Left ventricle myocardium inferior (tissue), 1 donor: ENCODE data around the gene SIPA1L2. TPM values are rescaled to one million over a fixed set of nuclear protein-coding genes. Genes with fewer than 3 reads are reported as not detected.
"Not testable (repeated sequence)": the region's sequence is repeated elsewhere in the genome, so short reads cannot be mapped to it uniquely, and the experiment has no call there.

ENCODE experiments used
- DNase-seq: peaks from one replicate; pipeline ENCODE4 v3.0.0-alpha.2; 2020
- H3K27ac ChIP-seq: fragments of 200-600 bp; replicated peaks from 2 replicates; pipeline ENCODE4 v1.8.0; 2021
- H3K27me3 ChIP-seq: fragments of 200-600 bp; 2 replicates; pipeline ENCODE4 v1.8.0; 2021; ENCODE audit warnings: low read depth
- H3K36me3 ChIP-seq: fragments of 200-600 bp; 2 replicates; pipeline ENCODE4 v1.8.0; 2021
- H3K4me1 ChIP-seq: fragments of 200-600 bp; 2 replicates; pipeline ENCODE4 v1.8.0; 2021
- H3K4me3 ChIP-seq: fragments of 200-600 bp; 2 replicates; pipeline ENCODE4 v1.8.0; 2021; ENCODE audit warnings: mild to moderate bottlenecking, moderate library complexity
- H3K9me3 ChIP-seq: fragments of 200-600 bp; replicated peaks from 2 replicates; pipeline ENCODE4 v1.8.0; 2021
- intact Hi-C: fragments of 100-400 bp; cut with micrococcal nuclease; formaldehyde crosslinking; loops from one replicate; pipeline ENCODE4 v1.11.0; 2022
- total RNA-seq: library from RNA; stranded (reverse); fragmentation: NEBNext Ultra II Directional; extraction: Animal tissue kit (Norgen Biotek cat#: 25700); gene quantifications from one replicate; pipeline ENCODE4 v1.2.1, GENCODE V29; 2021
- TF ChIP-seq, protein P1 (sequence below): fragments of 200-600 bp; IDR thresholded peaks from 2 replicates; pipeline ENCODE4 v1.8.0; 2021; ENCODE audit warnings: antibody characterized with exemption, mild to moderate bottlenecking, borderline replicate concordance
- donor health status: DM: no; HTN: yes; CAD: no; lungs with severe emphysema.

Gene SIPA1L2
- total RNA-seq, 1 donor from 2014 or later = 127 TPM

DNA sequence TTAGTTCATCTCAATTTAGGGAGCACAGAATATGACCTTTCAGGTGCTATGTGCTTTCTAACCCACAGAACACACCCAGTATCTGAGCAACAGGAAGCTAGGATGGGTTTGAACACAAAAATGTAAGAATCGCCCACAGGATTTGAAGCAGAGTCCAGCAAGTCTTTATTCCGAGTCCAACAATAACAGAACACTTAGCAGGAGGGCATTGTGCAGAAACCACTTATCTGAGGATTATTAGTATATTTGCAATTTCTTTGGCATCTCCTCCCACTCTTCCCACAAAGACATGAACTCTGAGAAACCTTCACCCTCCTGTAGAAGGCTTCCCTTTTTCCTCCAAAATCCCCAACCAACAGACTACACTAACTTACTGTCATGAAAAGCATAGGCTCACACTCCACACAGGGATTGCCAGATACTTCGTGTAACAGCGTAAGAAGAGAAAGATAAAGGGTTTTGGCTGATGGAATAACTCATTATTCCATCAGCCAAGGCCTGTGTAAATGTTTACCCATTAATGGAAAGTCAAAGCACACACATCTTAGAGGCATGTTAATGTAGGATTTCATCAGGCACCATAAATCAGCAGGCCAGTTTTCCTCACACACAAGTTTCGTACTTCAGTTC, 16.1 kb downstream of the SIPA1L2 start:
- Histone ChIP-seq H3K27ac (no peak overlapping the region), H3K36me3 (no peaks in the 10 kb centered on the region), H3K27me3 (no peaks in the 10 kb centered on the region), H3K4me1 (peaks cover 87% of the 10 kb centered on the region), H3K4me3 (no peak overlapping the region), H3K9me3 (no peaks in the 10 kb centered on the region)
- intact Hi-C loops = no loop called here
- TF ChIP-seq, protein P1, sequence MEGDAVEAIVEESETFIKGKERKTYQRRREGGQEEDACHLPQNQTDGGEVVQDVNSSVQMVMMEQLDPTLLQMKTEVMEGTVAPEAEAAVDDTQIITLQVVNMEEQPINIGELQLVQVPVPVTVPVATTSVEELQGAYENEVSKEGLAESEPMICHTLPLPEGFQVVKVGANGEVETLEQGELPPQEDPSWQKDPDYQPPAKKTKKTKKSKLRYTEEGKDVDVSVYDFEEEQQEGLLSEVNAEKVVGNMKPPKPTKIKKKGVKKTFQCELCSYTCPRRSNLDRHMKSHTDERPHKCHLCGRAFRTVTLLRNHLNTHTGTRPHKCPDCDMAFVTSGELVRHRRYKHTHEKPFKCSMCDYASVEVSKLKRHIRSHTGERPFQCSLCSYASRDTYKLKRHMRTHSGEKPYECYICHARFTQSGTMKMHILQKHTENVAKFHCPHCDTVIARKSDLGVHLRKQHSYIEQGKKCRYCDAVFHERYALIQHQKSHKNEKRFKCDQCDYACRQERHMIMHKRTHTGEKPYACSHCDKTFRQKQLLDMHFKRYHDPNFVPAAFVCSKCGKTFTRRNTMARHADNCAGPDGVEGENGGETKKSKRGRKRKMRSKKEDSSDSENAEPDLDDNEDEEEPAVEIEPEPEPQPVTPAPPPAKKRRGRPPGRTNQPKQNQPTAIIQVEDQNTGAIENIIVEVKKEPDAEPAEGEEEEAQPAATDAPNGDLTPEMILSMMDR = no peak
- no peak for DNase-seq

DNA sequence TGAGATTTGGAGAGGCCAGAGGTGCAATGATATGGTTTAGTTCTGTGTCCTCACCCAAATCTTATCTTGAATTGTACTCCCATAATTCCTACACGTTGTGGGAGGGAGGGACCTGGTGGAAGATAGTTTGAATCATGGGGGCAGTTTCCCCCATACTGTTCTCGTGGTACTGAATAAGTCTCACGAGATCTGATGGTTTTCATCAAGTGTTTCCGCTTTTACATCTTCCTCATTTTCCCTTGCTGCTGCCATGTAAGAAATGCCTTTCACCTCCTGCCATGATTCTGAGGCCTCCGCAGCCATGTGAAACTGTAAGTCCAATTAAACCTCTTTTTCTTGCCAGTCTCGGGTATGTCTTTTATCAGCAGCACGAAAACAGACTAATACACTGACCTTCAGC, 17.1 kb downstream of the SIPA1L2 start:
- H3K4me1 ChIP-seq = peaks cover 81% of the 10 kb centered on the region
- DNase-seq, H3K27ac ChIP-seq, H3K36me3 ChIP-seq, H3K9me3 ChIP-seq, H3K4me3 ChIP-seq, H3K27me3 ChIP-seq, intact Hi-C loops: not testable (repeated sequence)

DNA sequence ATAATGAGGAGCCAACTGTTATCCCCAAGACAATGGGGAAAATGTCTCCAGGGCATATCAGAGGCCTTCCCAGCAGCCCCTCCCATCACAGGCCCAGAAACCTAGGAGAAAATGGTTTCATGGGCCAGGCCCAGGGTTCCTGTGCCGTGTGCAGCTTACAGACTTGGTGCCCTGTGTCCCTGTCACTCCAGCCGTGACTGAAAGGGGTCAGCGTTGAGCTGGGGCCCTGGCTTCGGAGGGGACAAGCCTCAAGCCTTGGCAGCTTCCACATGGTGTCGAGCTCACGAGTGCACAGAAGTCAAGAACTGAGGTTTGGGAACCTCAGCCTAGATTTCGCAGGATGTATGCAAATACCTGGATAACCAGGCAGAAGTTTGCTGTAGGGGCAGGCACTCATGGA, 18.1 kb downstream of the SIPA1L2 start:
- H3K9me3 ChIP-seq = no peaks in the 10 kb centered on the region
- H3K4me1 ChIP-seq = peaks cover 71% of the 10 kb centered on the region
- no peak overlapping the region for H3K4me3 ChIP-seq
- intact Hi-C loops = no loop called here
- no peaks in the 10 kb centered on the region for H3K36me3 ChIP-seq
- DNase-seq = no peak
- TF ChIP-seq, protein P1 = no peak
- H3K27me3 ChIP-seq = no peaks in the 10 kb centered on the region
- peak overlapping the region; percentile 49 for H3K27ac ChIP-seq

DNA sequence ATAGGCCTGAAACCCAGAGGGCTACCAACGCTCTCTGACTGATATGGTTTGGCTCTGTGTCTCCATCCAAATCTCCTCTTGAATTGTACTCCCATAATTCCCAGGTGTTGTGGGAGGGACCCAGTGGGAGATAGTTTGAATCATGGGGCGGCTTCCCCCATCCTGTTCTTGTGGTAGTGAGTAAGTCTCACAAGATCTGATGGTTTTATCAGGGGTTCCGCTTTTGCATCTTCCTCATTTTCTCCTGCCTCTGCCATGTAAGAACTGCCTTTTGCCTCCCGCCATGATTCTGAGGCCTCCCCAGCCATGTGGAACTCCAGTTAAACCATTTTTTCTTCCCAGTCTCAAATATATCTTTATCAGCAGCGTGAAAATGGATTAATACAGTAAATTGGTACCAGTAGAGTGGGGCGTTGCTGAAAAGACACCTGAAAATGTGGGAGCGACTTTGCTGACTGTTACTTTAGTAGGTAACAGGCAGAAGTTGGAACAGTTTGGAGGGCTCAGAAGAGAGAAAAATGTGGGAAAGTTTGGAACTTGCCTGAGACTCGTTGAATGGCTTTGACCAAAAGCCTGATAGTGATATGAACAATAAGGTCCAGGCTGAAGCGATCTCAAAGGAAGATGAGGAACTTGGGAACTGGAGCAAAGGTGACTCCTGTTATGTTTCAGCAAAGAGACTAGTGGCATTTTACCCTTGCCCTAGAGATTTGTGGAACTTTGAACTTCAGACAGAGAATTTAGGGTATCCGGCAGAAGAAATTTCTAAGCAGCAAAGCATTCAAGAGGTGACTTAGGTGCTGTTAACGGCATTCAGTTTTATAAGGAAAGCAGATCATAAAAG, 18.8 kb downstream of the SIPA1L2 start:
- intact Hi-C loops = not testable (repeated sequence)

DNA sequence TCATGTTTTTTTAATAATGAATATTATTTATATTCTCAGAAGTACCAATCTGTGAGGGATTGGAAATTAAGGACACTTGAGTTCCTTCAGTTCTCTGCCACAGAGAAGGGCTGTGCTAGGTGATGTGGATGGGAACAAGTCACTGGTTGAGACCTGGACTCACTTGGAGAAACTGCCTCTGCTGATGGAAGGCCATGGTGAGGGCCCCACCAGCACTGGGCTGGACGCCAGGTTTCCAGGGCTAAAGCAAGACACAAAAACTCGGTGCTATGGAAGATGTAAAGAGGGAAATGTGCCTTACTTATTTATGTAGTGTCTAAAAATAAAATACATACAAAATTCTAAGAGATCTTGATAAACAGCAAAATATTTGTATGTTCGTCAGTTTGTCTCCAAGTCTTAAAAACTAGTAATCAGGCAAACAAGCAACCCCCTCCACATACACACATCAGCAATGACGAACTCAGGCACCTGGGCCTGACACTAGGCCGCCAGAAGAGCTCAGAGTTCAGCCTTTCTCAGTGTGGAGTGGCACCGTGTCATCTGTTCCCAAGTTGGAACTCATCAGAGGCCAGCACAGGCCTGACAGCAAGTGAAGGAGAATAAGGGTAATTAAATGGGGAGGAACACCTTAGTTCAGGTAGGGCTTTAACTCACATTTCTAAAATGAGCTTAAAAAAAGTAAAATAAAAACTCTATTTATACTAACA, 19.6 kb downstream of the SIPA1L2 start:
- Histone ChIP-seq H3K27me3 (no peaks in the 10 kb centered on the region), H3K36me3 (no peaks in the 10 kb centered on the region), H3K27ac (peak overlapping the region; percentile 49), H3K4me1 (peaks cover 63% of the 10 kb centered on the region), H3K9me3 (no peaks in the 10 kb centered on the region), H3K4me3 (no peak overlapping the region)
- DNase-seq = no peak
- intact Hi-C loops = no loop called here
- TF ChIP-seq, protein P1 = no peak

More for the DNA sequence above, 18.8 kb downstream of the SIPA1L2 start:
- H3K36me3 ChIP-seq, H3K27me3 ChIP-seq, H3K4me3 ChIP-seq, H3K9me3 ChIP-seq, DNase-seq: not testable (repeated sequence)
- Histone ChIP-seq H3K27ac (peak overlapping the region; percentile 49), H3K4me1 (peaks cover 66% of the 10 kb centered on the region)

DNA sequence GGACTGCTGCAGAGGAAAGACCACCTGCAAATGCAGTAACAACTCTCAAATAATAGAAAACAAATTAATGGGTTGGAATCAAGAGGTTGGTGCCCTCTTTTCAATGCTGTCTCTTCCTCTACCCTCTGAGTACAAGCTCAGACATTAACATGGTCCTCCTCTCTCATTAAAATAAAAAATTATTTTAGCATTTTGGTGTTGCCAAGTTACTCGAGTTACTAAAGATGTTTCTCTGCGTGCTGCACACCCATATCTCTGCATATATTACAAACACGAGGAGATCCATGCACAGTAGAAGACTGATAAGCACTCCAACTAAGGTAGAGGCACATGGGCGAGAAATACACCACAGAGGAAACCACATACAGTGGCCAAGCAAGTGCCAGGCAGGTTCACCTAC, 21.5 kb downstream of the SIPA1L2 start:
- H3K27me3 ChIP-seq = no peaks in the 10 kb centered on the region
- no peak overlapping the region for H3K27ac ChIP-seq
- no peak overlapping the region for H3K4me3 ChIP-seq
- H3K9me3 ChIP-seq = no peaks in the 10 kb centered on the region
- H3K36me3 ChIP-seq = no peaks in the 10 kb centered on the region
- no peak for DNase-seq
- TF ChIP-seq, protein P1 = no peak
- intact Hi-C loops = no loop called here
- peaks cover 44% of the 10 kb centered on the region for H3K4me1 ChIP-seq
